Measurements from ENCODE around the gene KRTAP10-10.

KRTAP10-10 gene

GRCh38 chr21:44686000-44686781, 49.0 kb downstream of the KRTAP10-10 start:
- DNase-seq: no peak

DNA sequence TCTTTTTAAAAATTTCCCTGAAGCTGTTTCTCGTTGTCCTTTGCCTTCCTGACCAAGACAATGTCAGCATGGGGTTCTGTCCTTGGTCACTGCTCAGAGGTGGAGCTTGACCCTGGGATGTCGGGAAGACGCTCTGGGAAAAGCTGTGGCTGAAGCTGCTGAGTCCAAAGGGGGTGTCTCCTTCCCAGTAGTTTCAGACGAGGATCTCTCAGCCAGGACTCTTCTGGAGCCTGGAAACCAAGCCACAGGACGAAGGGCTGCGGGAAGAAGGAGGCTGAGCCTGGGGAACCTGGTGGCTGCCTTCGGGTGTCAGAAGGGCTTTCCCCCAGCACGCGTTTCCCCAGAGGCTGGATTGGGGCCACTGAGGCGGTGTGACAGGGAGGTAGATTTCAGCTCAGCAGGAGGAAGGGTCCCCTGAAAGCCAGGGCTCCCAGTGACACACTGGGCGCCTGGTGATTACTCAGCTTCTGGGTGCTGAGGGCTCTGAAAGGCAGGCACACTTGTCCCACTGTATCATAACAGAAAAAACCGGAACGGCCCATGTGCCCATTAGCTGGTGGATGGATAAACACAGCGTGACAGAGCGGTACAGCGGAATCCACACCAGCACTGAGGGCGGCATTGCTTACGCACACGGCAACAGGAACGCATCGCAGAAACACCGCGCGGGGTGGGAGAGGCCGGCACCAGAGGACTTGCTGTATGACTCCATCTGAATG, 49.8 kb downstream of the KRTAP10-10 start:
- DNase-seq: no peak

- DNase-seq: no peak
Observed at GRCh38 chr21:44687671-44688070, 50.5 kb downstream of the KRTAP10-10 start.

All from effector CD4-positive, alpha-beta T cell (primary cell).